Astrocyte of the spinal cord (primary cell): Measurements from ENCODE around the gene CTSF.
"Not testable (repeated sequence)": the region's sequence is repeated elsewhere in the genome, so short reads cannot be mapped to it uniquely, and the experiment has no call there.

ENCODE experiments used
- DNase-seq: peaks from one replicate; pipeline ENCODE4 v3.0.0; 2011; ENCODE audit warnings: low read depth, low spot score
- H3K4me3 ChIP-seq: 2 replicates; pipeline ENCODE4 v1.5.1; 2011; ENCODE audit warnings: low read depth, mild to moderate bottlenecking, low read length, moderate library complexity
- CTCF ChIP-seq: IDR thresholded peaks from 2 replicates; pipeline ENCODE4 v1.5.1; 2012; ENCODE audit warnings: low read depth, mild to moderate bottlenecking, low read length, inconsistent platforms
- in situ Hi-C: cut with HindIII; loops from 2 replicates; pipeline ENCODE4 v1.10.0; 2017; ENCODE audit warnings: low sequenced_read_pairs

The CTSF gene

GRCh38 chr11:66546966-66547661, 21.3 kb downstream of the CTSF start:
- TF ChIP-seq CTCF, result no peak
- DNase-seq, result no peak
- H3K4me3 ChIP-seq, result no peak overlapping the region
- in situ Hi-C loops, result no loop called here

GRCh38 chr11:66546368-66546965, 21.9 kb downstream of the CTSF start, which contains the start of gene ACTN3:
Gene ACTN3, plus strand, starts transcription at chr11:66546903. Its CDS starts 35 bp downstream, at chr11:66546938.
- peak within 1 kb of the TSS; percentile 71 for H3K4me3 ChIP-seq
- DNase-seq, result no peak
- TF ChIP-seq CTCF, result no peak
- in situ Hi-C loops, result no loop called here

GRCh38 chr11:66545701-66546367, 22.6 kb downstream of the CTSF start, which contains the start of gene ZDHHC24:
Gene ZDHHC24, minus strand, starts transcription at chr11:66546048. Its CDS starts 45 bp downstream, at chr11:66546003.
- no peak for TF ChIP-seq CTCF
- peak; percentile 99 for DNase-seq
- in situ Hi-C loops, result no loop called here
- peak within 1 kb of the TSS; percentile 71 for H3K4me3 ChIP-seq

GRCh38 chr11:66544952-66545351, 23.5 kb downstream of the CTSF start:
- in situ Hi-C loops, result not testable (repeated sequence)

GRCh38 chr11:66543263-66544107, 24.9 kb downstream of the CTSF start:
- in situ Hi-C loops, result no loop called here
- peak; percentile 46 for DNase-seq
- H3K4me3 ChIP-seq, result no peak overlapping the region
- peak; percentile 70 for TF ChIP-seq CTCF

More at GRCh38 chr11:66544952-66545351, 23.5 kb downstream of the CTSF start:
- peak overlapping the region; percentile 71 for H3K4me3 ChIP-seq
- DNase-seq, result not testable (repeated sequence)

GRCh38 chr11:66542362-66542761, 26.0 kb downstream of the CTSF start:
- no peak overlapping the region for H3K4me3 ChIP-seq
- peak; percentile 14 for DNase-seq
- no peak for TF ChIP-seq CTCF
- in situ Hi-C loops, result no loop called here
